Natural killer cell treated with Interleukin-12 subunit alpha and Interleukin-12 subunit beta and Interleukin-15 and Interleukin-18, amount 100 ng/mL, for 72 hours (primary cell): Measurements from ENCODE around the gene HDC. TPM values are rescaled to one million over a fixed set of nuclear protein-coding genes. Genes with fewer than 3 reads are reported as not detected.
A peak's percentile ranks its signal among the peaks of the same experiment; 100 is the strongest.

ENCODE experiments used
- ATAC-seq, 2 donors: fragments of 150-1000 bp; cut with Tn5 transposase in 1 of 2; sonication (Bioruptor Pico), chemical (Tn5 transposase) in 1 of 2; 2 replicates each; pipeline ENCODE4 v1.10.0; 2021
- DNase-seq: peaks from one replicate; pipeline ENCODE4 v3.0.0; 2022; ENCODE audit warnings: low spot score
- H3K27ac Mint-ChIP-seq, 2 donors: 1 replicate in 1 of 2; 2 replicates in 1 of 2; pipeline ENCODE4 v1.8.0; 2022; ENCODE audit warnings: mixed read lengths in 2 of 2, mild to moderate bottlenecking in 1 of 2, moderate library complexity in 1 of 2
- H3K27me3 Mint-ChIP-seq, 2 donors: 1 replicate in 1 of 2; 2 replicates in 1 of 2; pipeline ENCODE4 v1.8.0; 2022; ENCODE audit warnings: mixed read lengths in 2 of 2
- H3K36me3 Mint-ChIP-seq: one replicate; pipeline ENCODE4 v1.8.0; 2022; ENCODE audit warnings: mixed read lengths
- H3K4me1 Mint-ChIP-seq, 2 donors: 1 replicate in 1 of 2; 2 replicates in 1 of 2; pipeline ENCODE4 v1.8.0; 2022; ENCODE audit warnings: low read depth in 2 of 2, mixed read lengths in 2 of 2, mild to moderate bottlenecking in 1 of 2
- H3K4me3 Mint-ChIP-seq: one replicate; pipeline ENCODE4 v1.8.0; 2022; ENCODE audit warnings: mixed read lengths
- H3K9me3 Mint-ChIP-seq: 2 replicates; pipeline ENCODE4 v1.8.0; 2022; ENCODE audit warnings: mixed read lengths
- total RNA-seq, 2 donors: library from RNA; stranded (reverse); gene quantifications; one replicate each; pipeline ENCODE4 v1.2.3, GENCODE V29; 2022

HDC gene
- total RNA-seq, 2 donors from 2014 or later: 93.2 TPM; not detected in 1

DNA sequence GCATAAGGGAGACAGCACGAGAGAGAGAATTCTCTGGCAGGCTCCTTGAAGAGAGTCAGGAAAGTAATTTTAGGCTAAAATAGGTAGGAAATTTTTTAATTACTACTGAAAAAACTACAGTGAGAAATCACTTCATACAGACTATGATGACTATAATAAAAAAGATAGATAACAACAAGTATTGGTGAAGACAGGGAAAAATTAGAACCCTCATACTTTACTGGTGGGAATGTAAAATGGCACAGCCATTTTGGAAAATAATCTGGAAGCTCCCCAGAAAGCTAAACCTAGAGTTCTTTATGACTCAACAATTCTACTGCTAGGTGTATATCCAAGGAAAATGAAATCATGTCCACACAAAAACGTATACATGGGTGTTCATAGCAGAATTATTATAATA lies 2.1 kb upstream of the HDC start:
- DNase-seq (no peak), ATAC-seq (no peak)
- Mint-ChIP-seq H3K9me3 (peaks cover 4% of the 10 kb centered on the region), H3K36me3 (no peaks in the 10 kb centered on the region), H3K4me1 (peaks cover 11 to 26% of the 10 kb centered on the region in 2 donors), H3K27me3 (no peaks in the 10 kb centered on the region), H3K27ac (no peak overlapping the region), H3K4me3 (no peak overlapping the region)

DNA sequence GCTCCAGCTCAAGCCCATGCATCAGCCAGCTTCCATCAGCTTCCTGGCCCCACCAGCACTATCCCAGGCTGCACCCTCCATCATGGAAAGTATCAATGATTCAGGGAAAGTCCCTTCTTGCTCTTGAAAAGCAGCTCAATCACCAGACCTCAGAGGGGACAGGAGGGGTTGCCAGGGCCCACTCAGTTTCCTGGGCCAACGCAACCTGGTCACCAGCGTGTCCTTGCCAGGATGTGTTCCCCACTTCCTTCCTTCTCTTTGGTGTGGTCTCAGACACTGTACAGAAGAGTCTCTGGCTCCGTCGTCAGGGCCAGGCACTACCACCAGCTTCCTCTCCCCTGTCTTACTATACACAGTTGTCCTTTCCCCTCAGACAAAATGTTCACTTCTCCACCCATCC lies 3.0 kb downstream of the HDC start:
- peak overlapping the region; percentile 85 for H3K4me3 Mint-ChIP-seq
- peaks cover 44 to 70% of the 10 kb centered on the region in 2 donors for H3K4me1 Mint-ChIP-seq
- H3K36me3 Mint-ChIP-seq: no peaks in the 10 kb centered on the region

GRCh38 chr15:50261981-50262380 lies 3.5 kb downstream of the HDC start:
- Mint-ChIP-seq H3K27me3 (no peaks in the 10 kb centered on the region), H3K36me3 (no peaks in the 10 kb centered on the region), H3K4me3 (peak overlapping the region; percentile 85), H3K4me1 (peaks cover 46 to 70% of the 10 kb centered on the region in 2 donors), H3K27ac (peak overlapping the region; percentile 97 to 98), H3K9me3 (peaks cover 5% of the 10 kb centered on the region)
- no peak for DNase-seq
- no peak for ATAC-seq

More for the DNA sequence above, 3.0 kb downstream of the HDC start:
- H3K9me3 Mint-ChIP-seq: peaks cover 8% of the 10 kb centered on the region
- peak overlapping the region; percentile 97 to 98 for H3K27ac Mint-ChIP-seq
- DNase-seq: peak; percentile 83
- peak; percentile 78 to 79 for ATAC-seq
- no peaks in the 10 kb centered on the region for H3K27me3 Mint-ChIP-seq

GRCh38 chr15:50260969-50261496 lies 4.5 kb downstream of the HDC start:
- Mint-ChIP-seq H3K27me3 (no peaks in the 10 kb centered on the region), H3K4me3 (peak overlapping the region; percentile 85), H3K9me3 (peaks cover 3% of the 10 kb centered on the region), H3K27ac (peak overlapping the region; percentile 97 to 98), H3K36me3 (no peaks in the 10 kb centered on the region), H3K4me1 (peaks cover 49 to 70% of the 10 kb centered on the region in 2 donors)
- no peak for DNase-seq
- peak; percentile 38 to 53 for ATAC-seq

- DNase-seq: no peak
- no peaks in the 10 kb centered on the region for H3K36me3 Mint-ChIP-seq
- peaks cover 3% of the 10 kb centered on the region for H3K9me3 Mint-ChIP-seq
- ATAC-seq: no peak
- no peaks in the 10 kb centered on the region for H3K27me3 Mint-ChIP-seq
- H3K4me3 Mint-ChIP-seq: peak overlapping the region; percentile 66
- H3K4me1 Mint-ChIP-seq: peaks cover 49 to 70% of the 10 kb centered on the region in 2 donors
- peak overlapping the region; percentile 5 to 97 for H3K27ac Mint-ChIP-seq
Measured at GRCh38 chr15:50259276-50259675, 6.2 kb downstream of the HDC start.

- Mint-ChIP-seq H3K4me1 (peaks cover 44 to 58% of the 10 kb centered on the region in 2 donors), H3K4me3 (peak overlapping the region; percentile 31), H3K27me3 (no peaks in the 10 kb centered on the region), H3K9me3 (peaks cover 3% of the 10 kb centered on the region), H3K36me3 (no peaks in the 10 kb centered on the region), H3K27ac (peak overlapping the region in 1 of 2 donors; percentile 97)
- no peak for DNase-seq
- peak in 1 of 2 donors; percentile 43 for ATAC-seq
Measured at GRCh38 chr15:50257924-50258323, 7.6 kb downstream of the HDC start.

- Mint-ChIP-seq H3K4me1 (peaks cover 38 to 52% of the 10 kb centered on the region in 2 donors), H3K27me3 (no peaks in the 10 kb centered on the region), H3K4me3 (peak overlapping the region; percentile 44), H3K27ac (peak overlapping the region; percentile 20 to 44), H3K36me3 (no peaks in the 10 kb centered on the region), H3K9me3 (peaks cover 3% of the 10 kb centered on the region)
- ATAC-seq (no peak), DNase-seq (no peak)
Measured at GRCh38 chr15:50257332-50257731, 8.2 kb downstream of the HDC start.

- Mint-ChIP-seq H3K36me3 (no peaks in the 10 kb centered on the region), H3K4me3 (peak overlapping the region; percentile 44), H3K27me3 (peaks cover 0 to 3% of the 10 kb centered on the region in 2 donors), H3K4me1 (peaks cover 33 to 47% of the 10 kb centered on the region in 2 donors), H3K9me3 (peaks cover 3% of the 10 kb centered on the region), H3K27ac (peak overlapping the region; percentile 22 to 44)
- DNase-seq (no peak), ATAC-seq (no peak)
Measured at GRCh38 chr15:50256188-50257041, 9.1 kb downstream of the HDC start.

DNA sequence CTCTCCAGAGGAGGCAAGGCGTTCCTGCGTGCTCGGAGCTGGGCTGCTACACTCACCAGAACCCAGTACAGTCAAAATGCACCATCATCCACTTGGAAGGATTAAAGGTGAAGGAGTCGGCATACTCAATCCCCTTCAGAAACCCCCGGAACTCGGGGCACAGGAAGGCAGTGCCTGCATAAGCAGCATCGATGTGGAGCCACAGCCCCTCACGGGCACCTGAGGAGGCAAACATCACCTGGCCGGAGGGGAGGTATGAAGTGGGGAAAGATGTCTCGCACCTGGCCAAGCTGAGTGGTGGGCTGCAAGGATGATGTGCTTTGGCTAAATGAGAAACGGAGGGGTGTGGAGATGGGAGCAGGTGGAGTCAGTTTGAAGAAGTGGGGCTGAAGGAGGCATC lies 13.0 kb downstream of the HDC start:
- Mint-ChIP-seq H3K27ac (no peak overlapping the region), H3K9me3 (no peaks in the 10 kb centered on the region), H3K27me3 (peaks cover 0 to 4% of the 10 kb centered on the region in 2 donors), H3K36me3 (no peaks in the 10 kb centered on the region), H3K4me3 (no peak overlapping the region), H3K4me1 (peaks cover 28 to 32% of the 10 kb centered on the region in 2 donors)
- ATAC-seq (no peak), DNase-seq (no peak)

GRCh38 chr15:50251638-50252182 lies 13.8 kb downstream of the HDC start:
- peak overlapping the region; percentile 49 to 66 for H3K27ac Mint-ChIP-seq
- H3K4me3 Mint-ChIP-seq: no peak overlapping the region
- DNase-seq (no peak), ATAC-seq (no peak)
- no peaks in the 10 kb centered on the region for H3K9me3 Mint-ChIP-seq
- H3K4me1 Mint-ChIP-seq: peaks cover 26 to 31% of the 10 kb centered on the region in 2 donors
- peaks cover 0 to 4% of the 10 kb centered on the region in 2 donors for H3K27me3 Mint-ChIP-seq
- no peaks in the 10 kb centered on the region for H3K36me3 Mint-ChIP-seq

DNA sequence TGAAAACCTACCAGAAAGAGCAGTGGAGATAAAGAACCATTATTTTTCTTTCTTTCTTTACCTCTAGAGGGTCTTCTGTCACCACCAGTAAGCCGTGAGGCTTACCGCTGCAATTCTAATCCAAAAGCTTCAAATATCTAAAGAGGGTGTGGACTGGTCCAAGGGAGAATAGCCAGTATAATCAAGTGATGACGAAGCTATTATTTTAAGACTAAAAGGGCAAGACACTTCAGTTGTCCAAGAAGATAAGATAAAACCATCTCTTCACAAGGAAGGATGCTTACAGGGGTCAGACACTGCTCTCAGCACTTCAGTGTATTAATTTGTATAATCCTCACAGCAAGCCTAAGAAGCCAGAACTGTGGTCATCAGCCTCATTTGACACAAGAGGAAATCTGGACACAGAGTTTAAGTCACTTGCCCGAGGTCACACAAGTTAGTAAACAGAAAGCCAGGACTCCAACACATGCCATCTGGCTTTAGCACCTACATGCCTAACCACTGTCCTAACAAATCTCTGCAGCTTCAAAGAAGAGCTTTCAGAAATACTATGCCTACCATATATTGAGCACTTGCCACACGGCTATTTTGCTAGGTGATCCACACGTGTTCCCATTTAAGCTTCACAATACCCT lies 14.6 kb downstream of the HDC start:
- H3K27ac Mint-ChIP-seq: peak overlapping the region; percentile 49 to 66

GRCh38 chr15:50249704-50250103 lies 15.8 kb downstream of the HDC start:
- Mint-ChIP-seq H3K27ac (peak overlapping the region; percentile 12 to 21), H3K4me1 (peaks cover 22 to 41% of the 10 kb centered on the region in 2 donors), H3K27me3 (peaks cover 0 to 4% of the 10 kb centered on the region in 2 donors), H3K9me3 (no peaks in the 10 kb centered on the region), H3K36me3 (no peaks in the 10 kb centered on the region), H3K4me3 (no peak overlapping the region)
- DNase-seq (no peak), ATAC-seq (no peak)

More for the DNA sequence above, 14.6 kb downstream of the HDC start:
- H3K9me3 Mint-ChIP-seq: no peaks in the 10 kb centered on the region
- no peak overlapping the region for H3K4me3 Mint-ChIP-seq
- H3K4me1 Mint-ChIP-seq: peaks cover 22 to 38% of the 10 kb centered on the region in 2 donors
- H3K27me3 Mint-ChIP-seq: peaks cover 0 to 4% of the 10 kb centered on the region in 2 donors
- DNase-seq: no peak
- H3K36me3 Mint-ChIP-seq: no peaks in the 10 kb centered on the region
- no peak for ATAC-seq

GRCh38 chr15:50248994-50249582 lies 16.4 kb downstream of the HDC start:
- H3K9me3 Mint-ChIP-seq: no peaks in the 10 kb centered on the region
- H3K4me3 Mint-ChIP-seq: peak overlapping the region; percentile 20
- ATAC-seq (no peak), DNase-seq (no peak)
- peaks cover 22 to 38% of the 10 kb centered on the region in 2 donors for H3K4me1 Mint-ChIP-seq
- H3K27me3 Mint-ChIP-seq: peaks cover 0 to 4% of the 10 kb centered on the region in 2 donors
- peak overlapping the region; percentile 71 to 91 for H3K27ac Mint-ChIP-seq
- H3K36me3 Mint-ChIP-seq: no peaks in the 10 kb centered on the region
